Islet of Langerhans (tissue), 1 donor: ENCODE measurements around the gene ADAMTS2.

Experiments
- FAIRE-seq: peaks from one replicate; lab custom pipeline; 2011; peaks lifted over from hg19 to GRCh38; lab: Jason Lieb, UNC

The ADAMTS2 gene

GRCh38 chr5:179266291-179267070 is 78.8 kb downstream of the ADAMTS2 start:
- FAIRE-seq: no peak

- FAIRE-seq: no peak
Measured at GRCh38 chr5:179265514-179266290, 79.6 kb downstream of the ADAMTS2 start.

GRCh38 chr5:179264783-179265513 is 80.3 kb downstream of the ADAMTS2 start:
- FAIRE-seq: no peak

GRCh38 chr5:179264053-179264782 is 81.0 kb downstream of the ADAMTS2 start:
- no peak for FAIRE-seq

- FAIRE-seq: no peak
Measured at GRCh38 chr5:179263391-179264052, 81.7 kb downstream of the ADAMTS2 start.

GRCh38 chr5:179262126-179262920 is 82.9 kb downstream of the ADAMTS2 start:
- FAIRE-seq: no peak

GRCh38 chr5:179261301-179262125 is 83.7 kb downstream of the ADAMTS2 start:
- FAIRE-seq: no peak

- FAIRE-seq: no peak
Measured at GRCh38 chr5:179260324-179261070, 84.8 kb downstream of the ADAMTS2 start.

- no peak for FAIRE-seq
Measured at GRCh38 chr5:179259731-179260323, 85.4 kb downstream of the ADAMTS2 start.

- no peak for FAIRE-seq
Measured at GRCh38 chr5:179258922-179259730, 86.1 kb downstream of the ADAMTS2 start.

- FAIRE-seq: no peak
Measured at GRCh38 chr5:179258001-179258921, 87.0 kb downstream of the ADAMTS2 start.

GRCh38 chr5:179257176-179257682 is 88.0 kb downstream of the ADAMTS2 start:
- no peak for FAIRE-seq

GRCh38 chr5:179256328-179257175 is 88.7 kb downstream of the ADAMTS2 start:
- no peak for FAIRE-seq

- FAIRE-seq: no peak
Measured at GRCh38 chr5:179255527-179256327, 89.5 kb downstream of the ADAMTS2 start.
